ENCODE results near the gene AQP3.
"Not testable (repeated sequence)": the region's sequence is repeated elsewhere in the genome, so short reads cannot be mapped to it uniquely, and the experiment has no call there.

Gene AQP3

GRCh38 chr9:33465596-33466564 is 18.5 kb upstream of the AQP3 start:
- FAIRE-seq: no peak
- TF ChIP-seq SPI1 (IDR thresholded peaks at IDR 0.05; ENCODE audit: low read depth, low read length): no peak
- TF ChIP-seq TAF1 (IDR thresholded peaks at IDR 0.05; ENCODE audit: low read depth, low read length): no peak
- no peak for TF ChIP-seq POU2F2 (IDR thresholded peaks at IDR 0.05; ENCODE audit: low read depth, low read length)
- no peak for TF ChIP-seq PAX5 (IDR thresholded peaks at IDR 0.05; ENCODE audit: insufficient read depth, low read length, severe bottlenecking)
- no peak for TF ChIP-seq POLR2AphosphoS5 (IDR thresholded peaks at IDR 0.05; ENCODE audit: low read depth, low read length)
- no peak for TF ChIP-seq POLR2A (IDR thresholded peaks at IDR 0.05; ENCODE audit: low read depth, low read length)

GRCh38 chr9:33465096-33465495 is 17.7 kb upstream of the AQP3 start:
- no peak for FAIRE-seq
- TF ChIP-seq SPI1 (IDR thresholded peaks at IDR 0.05; ENCODE audit: low read depth, low read length) (no peak), POLR2A (IDR thresholded peaks at IDR 0.05; ENCODE audit: low read depth, low read length) (no peak), POU2F2 (IDR thresholded peaks at IDR 0.05; ENCODE audit: low read depth, low read length) (no peak), TAF1 (IDR thresholded peaks at IDR 0.05; ENCODE audit: low read depth, low read length) (no peak), POLR2AphosphoS5 (IDR thresholded peaks at IDR 0.05; ENCODE audit: low read depth, low read length) (no peak), PAX5 (IDR thresholded peaks at IDR 0.05; ENCODE audit: insufficient read depth, low read length, severe bottlenecking) (no peak)
- no peak for DNase-seq (ENCODE audit: insufficient read length, low spot score)

More at GRCh38 chr9:33465596-33466564, 18.5 kb upstream of the AQP3 start:
- DNase-seq (ENCODE audit: insufficient read length, low spot score): peak; percentile 12

DNA sequence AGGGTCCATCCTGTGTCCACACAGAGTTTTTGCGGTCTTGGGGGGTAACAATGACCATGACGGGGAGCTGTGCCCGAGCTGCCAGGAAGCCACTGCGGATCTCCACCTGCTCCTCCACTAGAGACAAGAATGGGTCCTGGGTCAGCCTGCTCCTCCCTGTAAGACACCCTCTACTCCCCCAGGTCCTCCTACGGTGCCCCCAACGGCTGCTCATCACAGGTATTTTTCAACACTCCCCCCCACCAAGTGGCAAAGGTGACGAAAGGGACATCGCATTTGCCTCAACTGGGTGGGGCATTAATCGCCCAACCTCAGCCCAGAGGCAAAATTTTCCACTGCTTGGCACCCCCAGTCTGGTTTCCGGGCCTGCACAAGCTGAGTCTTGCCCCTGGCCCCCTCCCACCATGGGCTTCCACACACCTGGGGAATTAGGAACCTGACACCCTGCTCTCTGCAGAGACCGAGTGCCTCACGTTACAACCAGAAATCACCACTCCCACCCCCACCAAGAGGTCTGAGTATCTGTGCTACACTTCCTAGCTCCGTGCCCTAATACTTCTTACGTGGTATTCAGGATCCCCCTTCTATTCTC is 16.7 kb upstream of the AQP3 start:
- DNase-seq (ENCODE audit: insufficient read length, low spot score) (peak; percentile 5), FAIRE-seq (no peak)

GRCh38 chr9:33463151-33463550 is 15.8 kb upstream of the AQP3 start:
- peak; percentile 1 for DNase-seq (ENCODE audit: insufficient read length, low spot score)
- FAIRE-seq: no peak

More for the DNA sequence above, 16.7 kb upstream of the AQP3 start:
- TF ChIP-seq POU2F2 (IDR thresholded peaks at IDR 0.05; ENCODE audit: low read depth, low read length): no peak
- no peak for TF ChIP-seq SPI1 (IDR thresholded peaks at IDR 0.05; ENCODE audit: low read depth, low read length)
- TF ChIP-seq TAF1 (IDR thresholded peaks at IDR 0.05; ENCODE audit: low read depth, low read length): no peak
- no peak for TF ChIP-seq POLR2A (IDR thresholded peaks at IDR 0.05; ENCODE audit: low read depth, low read length)
- TF ChIP-seq POLR2AphosphoS5 (IDR thresholded peaks at IDR 0.05; ENCODE audit: low read depth, low read length): no peak
- TF ChIP-seq PAX5 (IDR thresholded peaks at IDR 0.05; ENCODE audit: insufficient read depth, low read length, severe bottlenecking): no peak

DNA sequence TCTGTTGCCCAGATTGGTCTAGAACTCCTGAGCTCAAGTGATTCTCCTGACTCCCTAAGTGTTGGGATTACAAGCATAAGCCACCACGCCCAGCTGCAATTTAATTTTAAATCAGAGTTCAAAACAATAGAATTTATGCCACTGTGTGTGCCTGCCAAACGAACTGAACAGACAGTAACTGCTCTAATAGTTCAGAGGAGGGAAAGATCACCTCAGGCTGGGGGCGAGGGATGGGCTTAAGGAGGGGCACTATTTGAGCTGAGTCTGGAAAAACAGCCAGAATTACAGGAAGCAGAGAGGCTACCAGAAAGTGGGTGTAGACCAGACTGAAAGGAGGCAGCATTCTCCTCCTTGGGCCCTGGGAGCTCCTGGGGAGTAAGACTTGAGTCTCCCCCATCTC is 14.1 kb upstream of the AQP3 start:
- no peak for DNase-seq (ENCODE audit: insufficient read length, low spot score)
- FAIRE-seq: no peak
- TF ChIP-seq POLR2AphosphoS5 (IDR thresholded peaks at IDR 0.05; ENCODE audit: low read depth, low read length) (no peak), SPI1 (IDR thresholded peaks at IDR 0.05; ENCODE audit: low read depth, low read length) (no peak)

More at GRCh38 chr9:33463151-33463550, 15.8 kb upstream of the AQP3 start:
- TF ChIP-seq SPI1 (IDR thresholded peaks at IDR 0.05; ENCODE audit: low read depth, low read length) (no peak), TAF1 (IDR thresholded peaks at IDR 0.05; ENCODE audit: low read depth, low read length) (no peak), POU2F2 (IDR thresholded peaks at IDR 0.05; ENCODE audit: low read depth, low read length) (no peak), POLR2A (IDR thresholded peaks at IDR 0.05; ENCODE audit: low read depth, low read length) (no peak), PAX5 (IDR thresholded peaks at IDR 0.05; ENCODE audit: insufficient read depth, low read length, severe bottlenecking) (no peak), POLR2AphosphoS5 (IDR thresholded peaks at IDR 0.05; ENCODE audit: low read depth, low read length) (no peak)

DNA sequence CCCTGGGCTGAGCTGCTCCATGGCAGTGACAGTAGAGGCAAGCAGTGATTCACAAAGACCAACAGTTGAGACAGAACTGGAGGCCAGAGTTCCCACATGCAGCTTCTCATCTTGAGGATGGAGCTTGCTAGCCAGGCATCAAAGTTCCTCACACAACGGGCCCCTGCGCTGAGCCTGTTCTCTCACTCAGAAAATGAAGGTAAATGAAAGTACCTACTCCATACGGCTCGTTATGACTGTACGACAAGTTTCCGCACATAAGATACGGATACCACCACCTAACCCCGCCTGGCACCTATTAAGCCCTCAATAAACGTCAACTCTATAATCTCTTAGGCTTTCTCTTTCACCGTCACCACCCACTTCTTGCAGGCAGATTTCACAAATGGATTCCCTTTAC is 13.5 kb upstream of the AQP3 start:
- DNase-seq (ENCODE audit: insufficient read length, low spot score) (no peak), FAIRE-seq (no peak)
- TF ChIP-seq POU2F2 (IDR thresholded peaks at IDR 0.05; ENCODE audit: low read depth, low read length) (no peak), POLR2A (IDR thresholded peaks at IDR 0.05; ENCODE audit: low read depth, low read length) (no peak), POLR2AphosphoS5 (IDR thresholded peaks at IDR 0.05; ENCODE audit: low read depth, low read length) (no peak; the same call in 1 of the 2 replicates), TAF1 (IDR thresholded peaks at IDR 0.05; ENCODE audit: low read depth, low read length) (no peak), SPI1 (IDR thresholded peaks at IDR 0.05; ENCODE audit: low read depth, low read length) (no peak), PAX5 (IDR thresholded peaks at IDR 0.05; ENCODE audit: insufficient read depth, low read length, severe bottlenecking) (no peak)

GRCh38 chr9:33459115-33459514 is 11.7 kb upstream of the AQP3 start:
- TF ChIP-seq TAF1 (IDR thresholded peaks at IDR 0.05; ENCODE audit: low read depth, low read length) (no peak), SPI1 (IDR thresholded peaks at IDR 0.05; ENCODE audit: low read depth, low read length) (no peak), POU2F2 (IDR thresholded peaks at IDR 0.05; ENCODE audit: low read depth, low read length) (no peak), POLR2AphosphoS5 (IDR thresholded peaks at IDR 0.05; ENCODE audit: low read depth, low read length) (no peak)
- FAIRE-seq: no peak
- DNase-seq (ENCODE audit: insufficient read length, low spot score): no peak

DNA sequence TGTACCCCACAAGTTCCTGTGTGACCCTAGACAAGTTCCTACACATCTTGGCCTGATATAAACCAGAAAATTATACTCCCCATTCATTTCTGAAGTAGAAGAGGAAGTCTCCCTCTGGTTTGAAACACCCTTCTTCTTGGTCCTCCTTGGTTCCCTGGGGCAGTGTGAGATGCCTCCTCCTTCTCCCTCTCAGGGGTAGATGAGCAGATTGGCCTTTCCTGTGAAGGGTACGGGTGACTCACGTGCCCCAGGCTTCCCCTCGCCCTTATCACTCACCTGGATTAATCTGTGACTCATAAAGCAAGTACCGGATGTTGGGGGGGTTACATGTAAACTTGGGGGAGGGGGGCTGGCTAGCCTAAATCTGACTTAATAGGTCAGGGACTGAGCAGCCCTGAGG is 11.1 kb upstream of the AQP3 start:
- no peak for FAIRE-seq
- TF ChIP-seq PAX5 (IDR thresholded peaks at IDR 0.05; ENCODE audit: insufficient read depth, low read length, severe bottlenecking) (no peak), SPI1 (IDR thresholded peaks at IDR 0.05; ENCODE audit: low read depth, low read length) (peak; percentile 79)
- DNase-seq (ENCODE audit: insufficient read length, low spot score): no peak

DNA sequence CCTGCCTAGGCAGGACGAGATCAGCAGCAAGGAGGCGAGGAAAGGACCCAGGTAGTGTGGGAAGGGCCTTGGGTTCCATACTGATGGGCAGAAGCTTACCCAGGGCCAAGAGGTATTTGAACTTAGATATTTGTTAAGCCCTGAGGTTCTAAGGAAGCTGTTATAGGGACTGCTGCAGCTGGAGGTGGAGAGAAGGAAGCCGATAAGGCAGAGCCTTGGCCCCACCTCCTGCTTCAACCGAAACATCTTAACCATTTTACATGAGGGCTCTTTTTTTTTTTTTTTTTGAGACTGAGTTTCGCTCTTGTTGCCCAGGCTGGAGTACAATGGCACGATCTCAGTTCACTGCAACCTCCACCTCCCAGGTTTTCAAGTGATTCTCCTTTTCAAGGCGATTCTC is 8.6 kb upstream of the AQP3 start:
- DNase-seq (ENCODE audit: insufficient read length, low spot score): no peak
- no peak for FAIRE-seq
- TF ChIP-seq POLR2A (IDR thresholded peaks at IDR 0.05; ENCODE audit: low read depth, low read length): no peak
- TF ChIP-seq POU2F2 (IDR thresholded peaks at IDR 0.05; ENCODE audit: low read depth, low read length): no peak
- TF ChIP-seq POLR2AphosphoS5 (IDR thresholded peaks at IDR 0.05; ENCODE audit: low read depth, low read length): no peak
- TF ChIP-seq SPI1 (IDR thresholded peaks at IDR 0.05; ENCODE audit: low read depth, low read length): no peak
- TF ChIP-seq PAX5 (IDR thresholded peaks at IDR 0.05; ENCODE audit: insufficient read depth, low read length, severe bottlenecking): no peak
- no peak for TF ChIP-seq TAF1 (IDR thresholded peaks at IDR 0.05; ENCODE audit: low read depth, low read length)

DNA sequence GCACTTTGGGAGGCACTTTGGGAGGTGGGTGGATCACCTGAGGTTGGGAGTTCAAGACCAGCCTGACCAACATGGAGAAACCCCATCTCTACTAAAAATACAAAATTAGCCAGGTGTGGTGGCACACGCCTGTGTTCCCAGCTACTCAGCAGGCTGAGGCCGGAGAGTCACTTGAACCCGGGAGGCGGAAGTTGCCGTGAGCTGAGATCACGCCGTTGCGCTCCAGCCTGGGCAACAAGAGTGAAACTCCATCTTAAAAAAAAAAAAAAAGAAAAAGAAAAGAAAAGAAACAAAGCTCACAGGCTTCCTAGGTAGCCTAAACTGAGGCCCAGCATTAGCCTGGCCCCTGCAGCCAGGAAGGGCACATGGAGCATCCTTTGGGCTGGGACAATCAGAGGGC is 8.1 kb upstream of the AQP3 start:
- DNase-seq (ENCODE audit: insufficient read length, low spot score); FAIRE-seq: not testable (repeated sequence)

DNA sequence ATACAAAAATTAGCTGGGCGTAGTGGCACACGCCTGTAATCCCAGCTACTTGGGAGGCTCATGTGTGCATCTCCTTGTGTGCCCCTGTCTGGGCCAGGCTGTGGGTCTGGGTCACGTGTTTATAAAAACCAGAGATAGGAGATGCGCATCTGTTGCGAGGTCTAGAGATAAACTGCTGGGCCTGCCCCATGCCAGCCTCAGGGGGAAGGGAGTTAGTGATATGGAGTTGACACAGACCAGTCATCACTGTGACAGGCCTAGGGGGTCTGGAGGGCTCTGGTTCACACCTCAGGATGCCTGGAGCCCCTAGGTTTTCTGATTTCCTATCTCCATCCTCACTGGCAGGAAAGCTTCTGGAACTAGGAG is 7.3 kb upstream of the AQP3 start:
- FAIRE-seq; DNase-seq (ENCODE audit: insufficient read length, low spot score): not testable (repeated sequence)

Data from GM12891 (cell line).